NCI-H1436 treated with DMSO at 0.1 percent for 48 hours (cell line): ENCODE measurements around the gene PLCB3.

Experiments used
- DNase-seq: peaks from one replicate; lab custom pipeline; 2025; lab: John Stamatoyannopoulos, UW

Gene PLCB3

GRCh38 chr11:64250415-64251015 is 815 bp upstream of the PLCB3 start:
- no peak for DNase-seq

GRCh38 chr11:64251753-64252002 is 348 bp downstream of the PLCB3 start:
- DNase-seq, result no peak

- DNase-seq, result no peak
Measured at GRCh38 chr11:64252003-64252872, 908 bp downstream of the PLCB3 start.

- DNase-seq, result no peak
Measured at GRCh38 chr11:64253043-64253442, 1.7 kb downstream of the PLCB3 start.

- DNase-seq, result no peak
Measured at GRCh38 chr11:64253481-64253880, 2.2 kb downstream of the PLCB3 start.

GRCh38 chr11:64254326-64254725 is 3.0 kb downstream of the PLCB3 start:
- no peak for DNase-seq

GRCh38 chr11:64255135-64256128 is 4.1 kb downstream of the PLCB3 start:
- no peak for DNase-seq

- DNase-seq, result no peak
Measured at GRCh38 chr11:64256300-64256699, 5.0 kb downstream of the PLCB3 start.

GRCh38 chr11:64258356-64258755 is 7.0 kb downstream of the PLCB3 start:
- DNase-seq, result no peak

GRCh38 chr11:64258946-64259532 is 7.7 kb downstream of the PLCB3 start:
- no peak for DNase-seq

GRCh38 chr11:64259533-64260067 is 8.3 kb downstream of the PLCB3 start:
- no peak for DNase-seq

- DNase-seq, result no peak
Measured at GRCh38 chr11:64260147-64260708, 8.9 kb downstream of the PLCB3 start.

GRCh38 chr11:64261556-64262080 is 10.3 kb downstream of the PLCB3 start:
- no peak for DNase-seq

- DNase-seq, result no peak
Measured at GRCh38 chr11:64262271-64263002, 11.1 kb downstream of the PLCB3 start.

GRCh38 chr11:64263021-64263946 is 12.0 kb downstream of the PLCB3 start:
- DNase-seq, result no peak

GRCh38 chr11:64263947-64264317 is 12.6 kb downstream of the PLCB3 start:
- DNase-seq, result no peak

- no peak for DNase-seq
Measured at GRCh38 chr11:64264371-64264852, 13.1 kb downstream of the PLCB3 start.

- DNase-seq, result no peak
Measured at GRCh38 chr11:64265176-64266160, 14.1 kb downstream of the PLCB3 start.
